ENCODE measurements around the gene VAT1.

DNA sequence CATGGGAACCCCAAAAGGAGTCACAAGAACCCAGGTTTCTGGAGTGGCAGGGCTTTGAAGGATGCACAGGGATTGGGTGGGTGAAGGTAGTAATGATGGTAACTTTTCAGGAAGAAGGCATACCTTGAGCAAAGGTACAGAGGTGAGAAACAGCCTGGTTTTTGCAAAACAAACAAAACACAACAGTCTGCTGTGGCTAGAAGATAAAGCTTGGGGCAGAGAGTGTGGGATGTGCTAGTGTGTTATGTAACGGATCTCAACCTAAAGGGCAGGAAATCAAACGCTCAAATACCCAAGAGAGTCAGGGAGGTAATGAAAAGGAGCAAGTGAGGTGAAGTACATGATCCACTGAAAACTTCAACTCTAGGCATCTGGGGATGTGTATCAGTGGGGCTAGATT lies 46.9 kb downstream of the VAT1 start:
- no peak for TF ChIP-seq CAMTA2 (CRISPR knock-in tag; conservative IDR thresholded peaks at IDR 0.05)
- no peak for TF ChIP-seq TEAD2 (tag; IDR thresholded peaks at IDR 0.05)
- no peak for TF ChIP-seq ZEB2 (IDR thresholded peaks at IDR 0.05)
- TF ChIP-seq, protein P1, sequence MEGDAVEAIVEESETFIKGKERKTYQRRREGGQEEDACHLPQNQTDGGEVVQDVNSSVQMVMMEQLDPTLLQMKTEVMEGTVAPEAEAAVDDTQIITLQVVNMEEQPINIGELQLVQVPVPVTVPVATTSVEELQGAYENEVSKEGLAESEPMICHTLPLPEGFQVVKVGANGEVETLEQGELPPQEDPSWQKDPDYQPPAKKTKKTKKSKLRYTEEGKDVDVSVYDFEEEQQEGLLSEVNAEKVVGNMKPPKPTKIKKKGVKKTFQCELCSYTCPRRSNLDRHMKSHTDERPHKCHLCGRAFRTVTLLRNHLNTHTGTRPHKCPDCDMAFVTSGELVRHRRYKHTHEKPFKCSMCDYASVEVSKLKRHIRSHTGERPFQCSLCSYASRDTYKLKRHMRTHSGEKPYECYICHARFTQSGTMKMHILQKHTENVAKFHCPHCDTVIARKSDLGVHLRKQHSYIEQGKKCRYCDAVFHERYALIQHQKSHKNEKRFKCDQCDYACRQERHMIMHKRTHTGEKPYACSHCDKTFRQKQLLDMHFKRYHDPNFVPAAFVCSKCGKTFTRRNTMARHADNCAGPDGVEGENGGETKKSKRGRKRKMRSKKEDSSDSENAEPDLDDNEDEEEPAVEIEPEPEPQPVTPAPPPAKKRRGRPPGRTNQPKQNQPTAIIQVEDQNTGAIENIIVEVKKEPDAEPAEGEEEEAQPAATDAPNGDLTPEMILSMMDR (IDR thresholded peaks at IDR 0.05 in 2 of 3, conservative IDR thresholded peaks at IDR 0.05 in 1 of 3; ENCODE audit: insufficient read depth in 2 of 3, low read depth in 1 of 3, low read length in 3 of 3), result no peak
- TF ChIP-seq POLR2AphosphoS2 (IDR thresholded peaks at IDR 0.05; ENCODE audit: low read length), result no peak

Data from K562 (cell line).